SK-N-SH treated with all-trans-retinoic acid at 6 μM for 48 hours (cell line): ENCODE measurements around the gene MORC3.
"Not testable (repeated sequence)": the region's sequence is repeated elsewhere in the genome, so short reads cannot be mapped to it uniquely, and the experiment has no call there.

Source experiments
- ATAC-seq: fragments of 200-7000 bp; cut with Tn5 transposase; 3 replicates; pipeline ENCODE4 v1.9.1; 2020; ENCODE audit warnings: mild to moderate bottlenecking, moderate library complexity
- BACH2 ChIP-seq: fragments of 250-450 bp; sonication (Bioruptor Pico); IDR thresholded peaks from 2 replicates; pipeline ENCODE4 v1.9.0; 2021; ENCODE audit warnings: mild to moderate bottlenecking, borderline replicate concordance
- CREB5 ChIP-seq: fragments of 250-450 bp; sonication (Bioruptor Pico); IDR thresholded peaks from 2 replicates; pipeline ENCODE4 v1.5.1; 2020; ENCODE audit warnings: low read depth, mild to moderate bottlenecking, moderate library complexity
- CSDC2 ChIP-seq: fragments of 250-450 bp; sonication (Bioruptor Pico); IDR thresholded peaks from 2 replicates; pipeline ENCODE4 v1.5.0; 2020; ENCODE audit warnings: mild to moderate bottlenecking, moderate library complexity
- ESRRG ChIP-seq: fragments of 250-450 bp; sonication (Bioruptor Pico); IDR thresholded peaks from 2 replicates; pipeline ENCODE4 v1.6.1; 2021; ENCODE audit warnings: mild to moderate bottlenecking
- GLIS3 ChIP-seq: fragments of 250-450 bp; sonication (Bioruptor Pico); IDR thresholded peaks from 2 replicates; pipeline ENCODE4 v1.5.0; 2020; ENCODE audit warnings: mild to moderate bottlenecking, moderate library complexity
- ISL1 ChIP-seq: fragments of 250-450 bp; sonication (Bioruptor Pico); IDR thresholded peaks from 2 replicates; pipeline ENCODE4 v2.1.2; 2022; ENCODE audit warnings: mild to moderate bottlenecking, moderate library complexity
- PATZ1 ChIP-seq: fragments of 250-450 bp; sonication (Bioruptor Pico); IDR thresholded peaks from 2 replicates; pipeline ENCODE4 v1.8.0; 2020; ENCODE audit warnings: mild to moderate bottlenecking, moderate library complexity, borderline replicate concordance
- PPARA ChIP-seq: fragments of 250-450 bp; sonication (Bioruptor Pico); IDR thresholded peaks from 2 replicates; pipeline ENCODE4 v1.5.0; 2020; ENCODE audit warnings: mild to moderate bottlenecking, borderline replicate concordance
- RARB ChIP-seq: fragments of 250-450 bp; sonication (Bioruptor Pico); IDR thresholded peaks from 2 replicates; pipeline ENCODE4 v1.8.0; 2021; ENCODE audit warnings: mild to moderate bottlenecking, moderate library complexity
- SNAI2 ChIP-seq: fragments of 250-450 bp; sonication (Bioruptor Pico); IDR thresholded peaks from 2 replicates; pipeline ENCODE4 v1.5.0; 2020; ENCODE audit warnings: mild to moderate bottlenecking, moderate library complexity
- TCF4 ChIP-seq: fragments of 250-450 bp; sonication (Bioruptor Pico); IDR thresholded peaks from 2 replicates; pipeline ENCODE4 v1.8.0; 2021; ENCODE audit warnings: mild to moderate bottlenecking, moderate library complexity, borderline replicate concordance
- TOX ChIP-seq: fragments of 250-450 bp; sonication (Bioruptor Pico); IDR thresholded peaks from 2 replicates; pipeline ENCODE4 v1.8.0; 2021; ENCODE audit warnings: mild to moderate bottlenecking, moderate library complexity, borderline replicate concordance
- TSHZ2 ChIP-seq: fragments of 250-450 bp; sonication (Bioruptor Pico); IDR thresholded peaks from 2 replicates; pipeline ENCODE4 v1.5.0; 2020; ENCODE audit warnings: mild to moderate bottlenecking, moderate library complexity
- ZC3H10 ChIP-seq: fragments of 250-450 bp; sonication (Bioruptor Pico); IDR thresholded peaks from 2 replicates; pipeline ENCODE4 v1.5.1; 2021; ENCODE audit warnings: mild to moderate bottlenecking, moderate library complexity
- ZFP3 ChIP-seq: fragments of 250-450 bp; sonication (Bioruptor Pico); IDR thresholded peaks from 2 replicates; pipeline ENCODE4 v1.5.0; 2020; ENCODE audit warnings: mild to moderate bottlenecking, moderate library complexity
- ZFP30 ChIP-seq: fragments of 450-650 bp; formaldehyde crosslinking; IDR thresholded peaks from 2 replicates; pipeline ENCODE4 v1.5.0; 2022; ENCODE audit warnings: mild to moderate bottlenecking, moderate library complexity
- ZNF70 ChIP-seq: fragments of 450-650 bp; formaldehyde crosslinking; IDR thresholded peaks from 2 replicates; pipeline ENCODE4 v1.5.0; 2020; ENCODE audit warnings: mild to moderate bottlenecking, moderate library complexity
- ZNF8 ChIP-seq: fragments of 450-650 bp; formaldehyde crosslinking; IDR thresholded peaks from 2 replicates; pipeline ENCODE4 v1.5.0; 2020; ENCODE audit warnings: mild to moderate bottlenecking, moderate library complexity

MORC3 gene

GRCh38 chr21:36337099-36337509, 17.1 kb downstream of the MORC3 start:
- no peak for TF ChIP-seq ZFP30
- TF ChIP-seq ESRRG (CRISPR knock-in tag): no peak
- no peak for TF ChIP-seq CSDC2 (CRISPR knock-in tag)
- ATAC-seq: peak; percentile 63; the same call in 2 of the 3 replicates

- ATAC-seq: no peak
- TF ChIP-seq TOX (CRISPR knock-in tag) (no peak), RARB (CRISPR knock-in tag) (no peak), ZNF70 (CRISPR knock-in tag) (no peak), PATZ1 (CRISPR knock-in tag) (no peak), ZNF8 (CRISPR knock-in tag) (no peak), ZC3H10 (CRISPR knock-in tag) (no peak)
- TF ChIP-seq, all 23 proteins: peak for 0
Measured at GRCh38 chr21:36338975-36339374, 19.0 kb downstream of the MORC3 start.

GRCh38 chr21:36342581-36342980, 22.6 kb downstream of the MORC3 start:
- ATAC-seq: not testable (repeated sequence)

GRCh38 chr21:36344931-36345330, 24.9 kb downstream of the MORC3 start:
- no peak for TF ChIP-seq GLIS3 (CRISPR knock-in tag)
- no peak for TF ChIP-seq ZFP3
- TF ChIP-seq SNAI2 (CRISPR knock-in tag): no peak
- no peak for TF ChIP-seq BACH2
- TF ChIP-seq RARB (CRISPR knock-in tag): no peak
- TF ChIP-seq ZFP30: no peak
- no peak for TF ChIP-seq PPARA
- no peak for TF ChIP-seq ISL1 (CRISPR knock-in tag)
- no peak for TF ChIP-seq ZNF70 (CRISPR knock-in tag)
- no peak for TF ChIP-seq PATZ1 (CRISPR knock-in tag)

GRCh38 chr21:36347278-36347961, 27.4 kb downstream of the MORC3 start:
- TF ChIP-seq ZFP30 (no peak), BACH2 (no peak), ZFP3 (no peak), ESRRG (CRISPR knock-in tag) (no peak), CREB5 (CRISPR knock-in tag) (no peak), SNAI2 (CRISPR knock-in tag) (no peak), TSHZ2 (CRISPR knock-in tag) (no peak), ZNF70 (CRISPR knock-in tag) (no peak), TCF4 (CRISPR knock-in tag) (no peak), ZNF8 (CRISPR knock-in tag) (no peak)
- ATAC-seq: peak; percentile 50

More at GRCh38 chr21:36344931-36345330, 24.9 kb downstream of the MORC3 start:
- ATAC-seq: no peak
